Effector memory CD8-positive, alpha-beta T cell (primary cell): ENCODE data around the gene GPER1.
"Not testable (repeated sequence)": the region's sequence is repeated elsewhere in the genome, so short reads cannot be mapped to it uniquely, and the experiment has no call there.

Source experiments
- ATAC-seq: fragments of 150-1000 bp; cut with Tn5 transposase; replicated peaks from 2 replicates; pipeline ENCODE4 v1.10.0; 2021; ENCODE audit warnings: mild to moderate bottlenecking, moderate library complexity
- DNase-seq, 3 experiments: peaks; one replicate each; pipeline ENCODE4 v3.0.0; 2021
- H3K27ac Mint-ChIP-seq, 2 donors: one replicate each; pipeline ENCODE4 v1.8.0; 2022; ENCODE audit warnings: mild to moderate bottlenecking in 2 of 2, mixed read lengths in 2 of 2, moderate library complexity in 2 of 2
- H3K27me3 Mint-ChIP-seq, 2 donors: one replicate each; pipeline ENCODE4 v1.8.0; 2022; ENCODE audit warnings: mixed read lengths in 2 of 2
- H3K36me3 Mint-ChIP-seq: one replicate; pipeline ENCODE4 v1.8.0; 2022; ENCODE audit warnings: mild to moderate bottlenecking, moderate library complexity, mixed read lengths; ENCODE audit not compliant: insufficient read depth
- H3K4me1 Mint-ChIP-seq, 2 donors: one replicate each; pipeline ENCODE4 v1.8.0; 2022; ENCODE audit warnings: low read depth in 2 of 2, mixed read lengths in 2 of 2
- H3K4me3 Mint-ChIP-seq, 2 donors: one replicate each; pipeline ENCODE4 v1.8.0; 2022; ENCODE audit warnings: mild to moderate bottlenecking in 2 of 2, mixed read lengths in 2 of 2, moderate library complexity in 2 of 2
- H3K9me3 Mint-ChIP-seq, 2 donors: one replicate each; pipeline ENCODE4 v1.8.0; 2022; ENCODE audit warnings: mixed read lengths in 2 of 2
- total RNA-seq, 9 experiments: gene quantifications; one replicate each; lab custom pipeline; 2026; lab: John Stamatoyannopoulos, UW

The GPER1 gene
- total RNA-seq: 0 to 0.26 (median 0) reads per million in 9 experiments

- Mint-ChIP-seq H3K27ac (peak within 1 kb of the TSS; percentile 15 to 52), H3K27me3 (no peaks in the 10 kb centered on the region), H3K4me1 (peaks cover 0 to 12% of the 10 kb centered on the region in 2 donors), H3K9me3 (no peaks in the 10 kb centered on the region), H3K36me3 (peaks cover 2% of the 10 kb centered on the region), H3K4me3 (peak within 1 kb of the TSS; percentile 62 to 65)
- no peak for ATAC-seq
- DNase-seq: no peak
Observed at GRCh38 chr7:1087952-1088920, at the start of gene GPER1. Gene GPER1, plus strand, starts transcription at chr7:1088113. Its CDS starts 3,616 bp downstream, at chr7:1091729.

- H3K9me3 Mint-ChIP-seq, H3K27ac Mint-ChIP-seq, DNase-seq, H3K27me3 Mint-ChIP-seq, ATAC-seq: not testable (repeated sequence)
- peaks cover 25% of the 10 kb centered on the region for H3K36me3 Mint-ChIP-seq
- H3K4me3 Mint-ChIP-seq: peak overlapping the region in 1 of 2 donors; percentile 32
- peaks cover 24 to 33% of the 10 kb centered on the region in 2 donors for H3K4me1 Mint-ChIP-seq
Observed at GRCh38 chr7:1040233-1040632, 47.7 kb upstream of the GPER1 start.

GRCh38 chr7:1040790-1041189 lies 47.1 kb upstream of the GPER1 start:
- no peak for ATAC-seq

GRCh38 chr7:1041551-1042491 lies 46.1 kb upstream of the GPER1 start:
- Mint-ChIP-seq H3K4me1 (peaks cover 38% of the 10 kb centered on the region in 2 donors), H3K4me3 (peak overlapping the region; percentile 60 to 69), H3K27me3 (no peaks in the 10 kb centered on the region), H3K36me3 (peaks cover 24% of the 10 kb centered on the region), H3K27ac (peak overlapping the region; percentile 46 to 89), H3K9me3 (no peaks in the 10 kb centered on the region)
- peak; percentile 37 to 60 (median 54) for DNase-seq
- ATAC-seq: peak; percentile 62

More at GRCh38 chr7:1040790-1041189, 47.1 kb upstream of the GPER1 start:
- no peak overlapping the region for H3K27ac Mint-ChIP-seq
- no peaks in the 10 kb centered on the region for H3K9me3 Mint-ChIP-seq
- DNase-seq: no peak
- H3K4me1 Mint-ChIP-seq: peaks cover 30 to 36% of the 10 kb centered on the region in 2 donors
- peak overlapping the region in 1 of 2 donors; percentile 32 for H3K4me3 Mint-ChIP-seq
- H3K36me3 Mint-ChIP-seq: peaks cover 26% of the 10 kb centered on the region
- no peaks in the 10 kb centered on the region for H3K27me3 Mint-ChIP-seq

- no peaks in the 10 kb centered on the region for H3K9me3 Mint-ChIP-seq
- H3K27me3 Mint-ChIP-seq: no peaks in the 10 kb centered on the region
- DNase-seq: no peak
- peaks cover 41% of the 10 kb centered on the region in 2 donors for H3K4me1 Mint-ChIP-seq
- peak; percentile 43 for ATAC-seq
- H3K36me3 Mint-ChIP-seq: peaks cover 22% of the 10 kb centered on the region
- H3K27ac Mint-ChIP-seq: peak overlapping the region in 1 of 2 donors; percentile 89
- H3K4me3 Mint-ChIP-seq: peak overlapping the region; percentile 60 to 69
Observed at GRCh38 chr7:1042492-1042833, 45.5 kb upstream of the GPER1 start.

- Mint-ChIP-seq H3K27me3 (no peaks in the 10 kb centered on the region), H3K4me1 (peaks cover 41 to 49% of the 10 kb centered on the region in 2 donors), H3K4me3 (peak overlapping the region; percentile 65 to 69), H3K9me3 (no peaks in the 10 kb centered on the region), H3K27ac (no peak overlapping the region), H3K36me3 (peaks cover 22% of the 10 kb centered on the region)
- ATAC-seq: no peak
- DNase-seq: no peak
Observed at GRCh38 chr7:1043552-1044188, 44.2 kb upstream of the GPER1 start.

GRCh38 chr7:1044189-1045068 lies 43.5 kb upstream of the GPER1 start, which contains the start of gene GPR146:
Gene GPR146, plus strand, starts transcription at chr7:1044546. Its CDS starts 12,970 bp downstream, at chr7:1057516.
- Mint-ChIP-seq H3K36me3 (peaks cover 22% of the 10 kb centered on the region), H3K4me1 (peaks cover 41 to 53% of the 10 kb centered on the region in 2 donors), H3K9me3 (no peaks in the 10 kb centered on the region), H3K4me3 (peak within 1 kb of the TSS; percentile 81 to 83), H3K27ac (peak within 1 kb of the TSS in 1 of 2 donors; percentile 26), H3K27me3 (no peaks in the 10 kb centered on the region)
- DNase-seq (peak; percentile 83 to 86 (median 83)), ATAC-seq (peak; percentile 70)

GRCh38 chr7:1045069-1046063 lies 42.5 kb upstream of the GPER1 start:
- DNase-seq: no peak
- peaks cover 40 to 53% of the 10 kb centered on the region in 2 donors for H3K4me1 Mint-ChIP-seq
- ATAC-seq: no peak
- H3K27ac Mint-ChIP-seq: peak overlapping the region in 1 of 2 donors; percentile 26
- H3K36me3 Mint-ChIP-seq: peaks cover 22% of the 10 kb centered on the region
- H3K9me3 Mint-ChIP-seq: no peaks in the 10 kb centered on the region
- H3K27me3 Mint-ChIP-seq: no peaks in the 10 kb centered on the region
- H3K4me3 Mint-ChIP-seq: peak overlapping the region; percentile 81 to 83

- H3K4me3 Mint-ChIP-seq: peak overlapping the region; percentile 3 to 81
- peaks cover 28 to 49% of the 10 kb centered on the region in 2 donors for H3K4me1 Mint-ChIP-seq
Observed at GRCh38 chr7:1046722-1047679, 40.9 kb upstream of the GPER1 start.

GRCh38 chr7:1049006-1049741 lies 38.7 kb upstream of the GPER1 start:
- Mint-ChIP-seq H3K27me3 (no peaks in the 10 kb centered on the region), H3K27ac (peak overlapping the region in 1 of 2 donors; percentile 29), H3K36me3 (peaks cover 6% of the 10 kb centered on the region), H3K4me1 (peaks cover 15 to 39% of the 10 kb centered on the region in 2 donors), H3K4me3 (peak overlapping the region in 1 of 2 donors; percentile 25), H3K9me3 (no peaks in the 10 kb centered on the region)
- no peak for ATAC-seq
- no peak for DNase-seq

More at GRCh38 chr7:1046722-1047679, 40.9 kb upstream of the GPER1 start:
- DNase-seq (peak in 2 of 3 experiments; percentile 41 to 43), ATAC-seq (peak; percentile 35)
- Mint-ChIP-seq H3K27ac (no peak overlapping the region), H3K9me3 (no peaks in the 10 kb centered on the region), H3K27me3 (no peaks in the 10 kb centered on the region), H3K36me3 (peaks cover 18% of the 10 kb centered on the region)
